Stimulated activated naive CD8-positive, alpha-beta T cell treated with anti-CD3 and anti-CD28 coated beads, Interleukin-15, amount 100 ng/mL, for 72 hours (primary cell): ENCODE data around the gene NKPD1.

Experiments used
- ATAC-seq: fragments of 150-1000 bp; cut with Tn5 transposase; 2 replicates; pipeline ENCODE4 v1.10.0; 2021; ENCODE audit warnings: mild to moderate bottlenecking, moderate library complexity
- DNase-seq, 2 donors: peaks; one replicate each; pipeline ENCODE4 v3.0.0; 2021 to 2022
- H3K27ac Mint-ChIP-seq, 2 donors: one replicate each; pipeline ENCODE4 v1.8.0; 2022; ENCODE audit warnings: mild to moderate bottlenecking in 2 of 2, mixed read lengths in 2 of 2, moderate library complexity in 2 of 2
- H3K27me3 Mint-ChIP-seq: one replicate; pipeline ENCODE4 v1.8.0; 2022; ENCODE audit warnings: mixed read lengths
- H3K4me1 Mint-ChIP-seq: one replicate; pipeline ENCODE4 v1.8.0; 2022; ENCODE audit warnings: mild to moderate bottlenecking, mixed read lengths
- H3K4me3 Mint-ChIP-seq, 2 donors: one replicate each; pipeline ENCODE4 v1.8.0; 2022; ENCODE audit warnings: mild to moderate bottlenecking in 2 of 2, mixed read lengths in 2 of 2, moderate library complexity in 1 of 2
- H3K9me3 Mint-ChIP-seq, 2 donors: one replicate each; pipeline ENCODE4 v1.8.0; 2022; ENCODE audit warnings: mixed read lengths in 2 of 2

NKPD1 gene

GRCh38 chr19:45179072-45179891, 18.5 kb upstream of the NKPD1 start:
- no peaks in the 10 kb centered on the region for H3K9me3 Mint-ChIP-seq
- peak overlapping the region; percentile 82 to 97 for H3K27ac Mint-ChIP-seq
- no peaks in the 10 kb centered on the region for H3K27me3 Mint-ChIP-seq
- ATAC-seq (no peak), DNase-seq (peak; percentile 45 to 46)
- H3K4me3 Mint-ChIP-seq = peak overlapping the region; percentile 86 to 87
- H3K4me1 Mint-ChIP-seq = peaks cover 31% of the 10 kb centered on the region

DNA sequence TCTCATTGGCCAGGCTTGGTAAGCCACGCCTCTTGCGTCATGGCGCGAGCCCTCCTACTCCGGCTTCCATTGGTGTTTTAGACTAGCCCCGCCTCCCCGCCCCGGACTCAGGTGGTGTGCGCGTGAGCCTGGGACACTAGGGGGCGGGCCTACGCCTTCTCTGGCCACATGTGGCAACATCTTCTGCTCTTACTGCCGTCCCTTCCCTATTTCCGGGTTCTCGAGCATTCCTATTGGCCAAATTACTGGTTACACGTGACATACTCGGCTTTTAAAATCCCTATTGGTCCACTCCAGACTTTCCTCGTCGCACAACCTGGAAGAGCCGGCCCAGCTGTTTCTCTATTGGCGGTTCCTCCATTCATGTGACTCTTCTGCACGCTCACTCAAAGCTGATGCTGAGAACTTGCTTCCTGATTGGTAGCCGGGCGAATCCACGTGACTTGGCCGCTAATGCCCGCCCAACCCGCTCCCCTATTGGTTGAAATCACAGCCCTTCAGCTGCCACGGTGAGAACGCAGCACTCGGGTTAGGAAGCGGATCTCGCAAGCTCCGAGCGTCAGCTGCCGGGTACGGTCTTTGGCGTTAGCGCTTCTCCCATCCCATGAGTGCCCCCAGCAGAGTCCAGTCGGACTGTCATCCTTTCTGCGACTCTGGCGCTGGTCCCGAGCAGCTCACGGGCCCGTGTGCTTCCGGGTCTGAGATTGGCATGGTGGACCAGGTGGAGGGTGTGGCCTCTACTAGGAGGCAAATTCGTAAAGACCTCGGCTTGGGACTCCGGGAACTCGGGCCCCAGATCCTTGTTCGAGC, 17.7 kb upstream of the NKPD1 start, which contains the start of gene BLOC1S3:
BLOC1S3 (plus strand) TSS at position 523 of the 810 bp plus-strand sequence. CDS start 513 bp downstream, outside the sequence.
- Mint-ChIP-seq H3K27me3 (no peaks in the 10 kb centered on the region), H3K4me3 (peak within 1 kb of the TSS; percentile 86 to 87), H3K9me3 (no peaks in the 10 kb centered on the region), H3K27ac (peak within 1 kb of the TSS; percentile 83 to 97), H3K4me1 (peaks cover 40% of the 10 kb centered on the region)
- DNase-seq = peak; percentile 100
- ATAC-seq = peak; percentile 92

- Mint-ChIP-seq H3K27ac (peak within 1 kb of the TSS; percentile 83 to 97), H3K27me3 (no peaks in the 10 kb centered on the region), H3K9me3 (no peaks in the 10 kb centered on the region), H3K4me1 (peaks cover 46% of the 10 kb centered on the region), H3K4me3 (peak within 1 kb of the TSS; percentile 86 to 87)
- DNase-seq (no peak), ATAC-seq (peak; percentile 3)
Measured at GRCh38 chr19:45177817-45178261, 17.1 kb upstream of the NKPD1 start, which contains the start of gene TRAPPC6A. TRAPPC6A (minus strand) TSS chr19:45178237; CDS start chr19:45178218, 19 bp downstream.

GRCh38 chr19:45175515-45176345, 14.9 kb upstream of the NKPD1 start:
- no peaks in the 10 kb centered on the region for H3K9me3 Mint-ChIP-seq
- DNase-seq (no peak), ATAC-seq (no peak)
- H3K27ac Mint-ChIP-seq = peak overlapping the region in 1 of 2 donors; percentile 85
- peaks cover 54% of the 10 kb centered on the region for H3K4me1 Mint-ChIP-seq
- H3K4me3 Mint-ChIP-seq = no peak overlapping the region
- H3K27me3 Mint-ChIP-seq = no peaks in the 10 kb centered on the region

DNA sequence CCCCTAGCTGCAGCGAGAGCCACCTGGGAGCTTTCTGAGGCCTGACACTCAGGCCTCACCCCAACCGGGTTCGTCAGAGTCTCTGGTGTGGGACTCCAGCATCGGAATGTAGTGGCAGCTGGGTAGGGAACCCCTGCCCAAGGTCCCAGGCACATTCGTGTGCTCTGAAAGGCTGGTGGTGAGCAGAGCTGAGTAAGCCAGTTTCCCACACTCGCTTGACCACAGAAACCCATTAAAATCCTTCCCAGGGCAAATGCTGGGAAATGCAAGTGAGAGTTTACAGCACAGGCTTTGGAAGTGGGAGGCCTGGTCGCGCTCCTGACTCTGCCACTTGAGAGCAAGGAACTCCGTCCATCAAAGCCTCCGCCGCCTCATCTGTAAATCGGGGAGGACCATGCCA, 13.0 kb upstream of the NKPD1 start:
- DNase-seq (no peak), ATAC-seq (no peak)
- Mint-ChIP-seq H3K27ac (peak overlapping the region in 1 of 2 donors; percentile 19), H3K27me3 (no peaks in the 10 kb centered on the region), H3K9me3 (no peaks in the 10 kb centered on the region), H3K4me3 (peak overlapping the region in 1 of 2 donors; percentile 36), H3K4me1 (peaks cover 52% of the 10 kb centered on the region)

DNA sequence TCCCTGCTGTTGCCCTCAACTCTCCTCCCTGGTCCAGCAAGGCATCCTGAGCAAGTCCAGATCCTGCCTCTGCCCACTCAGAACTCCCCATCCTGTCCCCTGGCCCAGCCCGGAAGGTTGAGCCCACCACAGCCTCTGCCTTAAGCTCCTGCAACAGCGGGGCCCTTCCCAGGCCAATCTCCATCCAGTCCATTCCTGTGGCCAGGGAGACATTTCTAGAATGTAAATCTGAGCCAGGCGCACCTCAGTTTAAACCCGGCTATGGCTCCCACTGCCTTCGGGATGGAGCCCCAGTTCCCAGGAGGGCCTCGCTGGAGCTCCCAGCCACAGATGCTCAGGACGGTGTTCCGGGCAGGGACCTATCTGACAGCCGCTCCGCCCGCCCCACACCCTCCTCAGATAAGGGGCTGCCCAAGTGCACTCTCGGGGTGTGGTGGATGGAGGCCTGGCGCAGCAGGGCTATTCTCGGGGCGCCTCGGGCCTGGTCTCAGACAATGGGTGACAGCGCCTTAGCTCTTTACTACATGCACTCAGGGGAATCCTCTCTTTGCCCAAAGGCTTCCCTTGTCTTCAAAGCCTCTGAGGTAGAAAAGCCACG, 11.9 kb upstream of the NKPD1 start:
- H3K27ac Mint-ChIP-seq = peak overlapping the region in 1 of 2 donors; percentile 78
- ATAC-seq (no peak), DNase-seq (no peak)
- no peaks in the 10 kb centered on the region for H3K9me3 Mint-ChIP-seq
- H3K4me3 Mint-ChIP-seq = peak overlapping the region in 1 of 2 donors; percentile 44
- no peaks in the 10 kb centered on the region for H3K27me3 Mint-ChIP-seq
- H3K4me1 Mint-ChIP-seq = peaks cover 54% of the 10 kb centered on the region

DNA sequence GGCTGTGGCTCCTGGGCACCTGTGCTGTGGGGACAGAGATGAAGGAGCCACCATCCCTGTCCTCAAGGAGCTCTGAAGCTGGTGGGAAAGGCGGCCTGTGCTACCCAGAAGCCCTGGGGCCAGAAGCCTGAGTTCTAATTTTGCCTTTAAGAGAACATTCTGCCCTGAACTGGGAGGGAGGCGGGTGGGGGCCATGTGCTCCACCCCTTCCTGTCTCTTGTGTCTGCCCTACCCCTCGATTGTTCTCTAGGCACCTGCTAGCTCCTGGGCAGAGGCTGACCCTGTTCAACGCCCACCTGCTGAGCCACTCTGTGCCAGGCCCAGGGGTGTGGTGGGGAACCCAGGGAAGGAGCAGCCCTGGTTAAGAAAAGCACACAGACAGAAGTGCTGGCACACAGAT, 11.4 kb upstream of the NKPD1 start:
- Mint-ChIP-seq H3K4me1 (peaks cover 54% of the 10 kb centered on the region), H3K27me3 (no peaks in the 10 kb centered on the region), H3K4me3 (peak overlapping the region in 1 of 2 donors; percentile 57), H3K9me3 (no peaks in the 10 kb centered on the region), H3K27ac (peak overlapping the region; percentile 40 to 78)
- DNase-seq (no peak), ATAC-seq (peak; percentile 44)

DNA sequence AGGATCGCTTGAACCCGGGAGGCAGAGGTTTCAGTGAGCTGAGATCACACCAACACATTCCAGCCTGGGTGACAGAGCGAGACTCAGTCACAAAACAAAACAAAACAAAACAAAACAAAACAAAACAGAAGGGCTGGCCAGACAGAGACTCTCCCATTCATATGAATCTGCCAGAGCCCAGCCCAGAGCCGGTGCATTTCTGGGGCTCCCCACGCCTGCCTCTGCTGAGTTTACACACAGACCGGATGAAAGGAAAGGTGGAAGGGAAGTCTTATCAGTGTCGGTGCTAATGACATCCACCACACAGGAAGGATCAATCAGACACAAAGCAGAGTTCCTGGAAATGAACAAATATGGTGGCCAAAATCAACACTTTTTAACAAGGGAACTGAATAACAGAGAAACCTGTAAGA, 10.4 kb upstream of the NKPD1 start:
- H3K4me1 Mint-ChIP-seq = peaks cover 59% of the 10 kb centered on the region
- DNase-seq = peak in 1 of 2 donors; percentile 58
- no peaks in the 10 kb centered on the region for H3K9me3 Mint-ChIP-seq
- H3K4me3 Mint-ChIP-seq = peak overlapping the region; percentile 69 to 81
- H3K27ac Mint-ChIP-seq = peak overlapping the region; percentile 94 to 98
- peak; percentile 91 for ATAC-seq
- no peaks in the 10 kb centered on the region for H3K27me3 Mint-ChIP-seq

DNA sequence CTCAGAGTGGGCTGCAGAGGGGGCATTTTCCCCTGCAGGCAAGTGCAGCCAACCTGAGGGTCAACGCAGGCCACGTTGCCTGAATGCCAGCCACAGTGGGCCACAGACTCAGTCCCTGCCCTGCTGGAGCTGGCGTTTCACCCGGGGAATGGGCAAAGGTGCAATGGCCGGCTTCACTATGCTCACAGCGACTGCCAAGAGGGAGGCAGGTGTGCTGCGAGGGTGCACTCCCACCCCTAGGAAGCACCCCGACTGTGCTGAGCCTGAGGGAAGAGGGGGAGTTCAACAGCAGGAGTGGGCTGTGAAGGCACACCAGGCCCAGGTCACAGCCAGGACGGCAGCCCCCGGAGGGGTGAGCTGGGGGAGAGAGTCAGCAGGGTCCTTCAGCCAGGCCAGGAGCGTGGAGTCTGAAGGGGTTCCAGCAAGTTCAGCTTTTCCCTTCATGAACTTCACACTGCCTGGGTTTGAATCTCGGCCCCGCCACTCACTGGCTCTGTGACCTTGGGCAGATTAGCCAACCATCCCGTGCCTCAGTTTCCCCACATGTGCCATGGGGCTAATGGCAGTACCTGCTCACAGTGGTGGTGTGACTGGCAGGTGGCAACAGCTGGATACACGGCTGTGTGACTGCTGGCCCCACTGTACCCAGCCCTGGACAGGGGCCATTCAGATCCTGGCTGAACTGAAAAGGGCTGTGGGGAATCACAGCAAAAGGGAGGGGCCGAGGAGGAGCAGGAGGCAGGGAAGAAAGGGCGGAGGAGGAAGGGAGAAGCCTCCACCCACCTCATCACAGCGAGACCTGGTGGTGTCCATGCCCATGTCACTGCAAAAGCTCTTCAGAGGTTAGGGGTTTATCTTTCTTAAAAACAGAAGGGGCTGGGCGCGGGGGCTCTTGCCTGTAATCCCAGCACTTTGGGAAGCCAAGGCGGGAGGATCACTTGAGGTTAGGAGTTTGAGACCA, 9.6 kb upstream of the NKPD1 start:
- DNase-seq (no peak), ATAC-seq (no peak)
- Mint-ChIP-seq H3K27ac (peak overlapping the region; percentile 77 to 98), H3K27me3 (no peaks in the 10 kb centered on the region), H3K4me3 (peak overlapping the region; percentile 69 to 81), H3K4me1 (peaks cover 58% of the 10 kb centered on the region), H3K9me3 (no peaks in the 10 kb centered on the region)

DNA sequence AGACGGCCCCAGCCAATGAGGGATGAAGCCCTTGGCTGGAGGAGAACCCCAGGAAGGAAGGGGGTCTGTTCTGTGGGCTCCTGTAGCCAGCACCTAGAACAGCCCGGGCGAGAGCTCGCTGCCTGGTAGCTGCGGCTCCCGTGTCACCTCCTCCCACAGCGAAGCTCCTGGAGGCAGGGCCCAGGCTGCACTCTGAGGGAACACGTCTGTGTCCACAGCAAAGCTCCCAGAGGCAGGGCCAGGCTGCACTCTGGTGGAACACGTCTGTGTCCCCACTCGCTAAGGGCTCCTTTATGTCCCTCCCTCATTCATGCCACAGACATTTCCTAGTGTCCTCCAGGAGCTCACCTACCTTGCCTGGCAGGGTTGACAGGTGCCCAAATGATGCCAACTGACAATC, 8.8 kb upstream of the NKPD1 start:
- no peaks in the 10 kb centered on the region for H3K27me3 Mint-ChIP-seq
- H3K27ac Mint-ChIP-seq = no peak overlapping the region
- H3K4me1 Mint-ChIP-seq = peaks cover 63% of the 10 kb centered on the region
- H3K4me3 Mint-ChIP-seq = peak overlapping the region in 1 of 2 donors; percentile 27
- DNase-seq (no peak), ATAC-seq (no peak)
- no peaks in the 10 kb centered on the region for H3K9me3 Mint-ChIP-seq

GRCh38 chr19:45168767-45169351, 8.1 kb upstream of the NKPD1 start:
- H3K9me3 Mint-ChIP-seq = no peaks in the 10 kb centered on the region
- DNase-seq (no peak), ATAC-seq (no peak)
- no peak overlapping the region for H3K4me3 Mint-ChIP-seq
- peaks cover 65% of the 10 kb centered on the region for H3K4me1 Mint-ChIP-seq
- no peaks in the 10 kb centered on the region for H3K27me3 Mint-ChIP-seq
- H3K27ac Mint-ChIP-seq = peak overlapping the region in 1 of 2 donors; percentile 57

DNA sequence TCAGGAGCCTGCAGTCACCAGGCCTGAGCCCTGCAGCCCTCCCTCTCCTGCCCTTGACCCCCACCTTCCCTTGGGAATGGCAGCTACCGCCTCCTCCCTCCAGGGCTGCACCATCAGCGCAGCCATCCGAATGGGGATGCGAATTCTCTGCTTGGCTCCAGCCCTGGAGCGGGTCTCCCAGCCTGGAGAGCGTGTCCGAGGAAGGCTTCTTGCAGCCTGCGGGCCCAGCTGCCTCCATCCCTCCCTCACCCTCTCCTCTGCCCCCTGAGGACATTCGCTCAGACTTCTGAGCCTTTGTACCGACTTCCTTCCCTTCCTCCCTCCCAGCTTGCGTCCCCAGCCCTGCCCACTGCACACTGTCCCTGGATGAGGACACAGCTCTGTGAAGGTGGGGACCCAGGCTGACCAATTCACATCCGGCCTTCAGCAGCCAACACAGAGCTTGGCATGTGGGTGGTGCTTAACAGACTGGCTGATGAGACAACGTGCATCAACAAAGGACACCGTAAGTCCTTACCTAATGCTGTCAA, 6.0 kb upstream of the NKPD1 start:
- Mint-ChIP-seq H3K27ac (peak overlapping the region in 1 of 2 donors; percentile 59), H3K9me3 (no peaks in the 10 kb centered on the region), H3K27me3 (no peaks in the 10 kb centered on the region), H3K4me3 (no peak overlapping the region), H3K4me1 (peaks cover 55% of the 10 kb centered on the region)
- DNase-seq = no peak
- ATAC-seq = no peak
